Left cardiac atrium (tissue), 4 donors: ENCODE results near the gene SPDYE4. TPM values are rescaled to one million over a fixed set of nuclear protein-coding genes. Genes with fewer than 3 reads are reported as not detected.

Experiments
- ATAC-seq, 2 donors: fragments of 200-7000 bp; cut with Tn5 transposase; one replicate each; pipeline ENCODE4 v1.9.1; 2020; ENCODE audit warnings: mild to moderate bottlenecking in 2 of 2, moderate library complexity in 2 of 2
- DNase-seq: peaks from one replicate; pipeline ENCODE4 v3.0.0-alpha.2; 2020
- intact Hi-C, 2 donors: fragments of 100-400 bp; cut with DNase I; formaldehyde crosslinking; loops; one replicate each; pipeline versions ENCODE4 v1.14.1 to v1.15.1; 2022 to 2023
- total RNA-seq, 2 donors: library from RNA; stranded (reverse); fragmentation: NEBNext Ultra II Directional; extraction: Animal tissue kit (Norgen Biotek cat#: 25700); gene quantifications; one replicate each; pipeline ENCODE4 v1.2.1, GENCODE V29; 2021
- donor health status: DM: no; HTN: yes; CAD: no.
- donor health status: DM: no; HTN: yes; CAD: no; lungs with severe emphysema.
- donor health status: DM: yes; HTN: yes; CAD: no.
- donor health status: Dilated cardiomyopathy.

The SPDYE4 gene
- total RNA-seq, 2 donors from 2014 or later = not detected

DNA sequence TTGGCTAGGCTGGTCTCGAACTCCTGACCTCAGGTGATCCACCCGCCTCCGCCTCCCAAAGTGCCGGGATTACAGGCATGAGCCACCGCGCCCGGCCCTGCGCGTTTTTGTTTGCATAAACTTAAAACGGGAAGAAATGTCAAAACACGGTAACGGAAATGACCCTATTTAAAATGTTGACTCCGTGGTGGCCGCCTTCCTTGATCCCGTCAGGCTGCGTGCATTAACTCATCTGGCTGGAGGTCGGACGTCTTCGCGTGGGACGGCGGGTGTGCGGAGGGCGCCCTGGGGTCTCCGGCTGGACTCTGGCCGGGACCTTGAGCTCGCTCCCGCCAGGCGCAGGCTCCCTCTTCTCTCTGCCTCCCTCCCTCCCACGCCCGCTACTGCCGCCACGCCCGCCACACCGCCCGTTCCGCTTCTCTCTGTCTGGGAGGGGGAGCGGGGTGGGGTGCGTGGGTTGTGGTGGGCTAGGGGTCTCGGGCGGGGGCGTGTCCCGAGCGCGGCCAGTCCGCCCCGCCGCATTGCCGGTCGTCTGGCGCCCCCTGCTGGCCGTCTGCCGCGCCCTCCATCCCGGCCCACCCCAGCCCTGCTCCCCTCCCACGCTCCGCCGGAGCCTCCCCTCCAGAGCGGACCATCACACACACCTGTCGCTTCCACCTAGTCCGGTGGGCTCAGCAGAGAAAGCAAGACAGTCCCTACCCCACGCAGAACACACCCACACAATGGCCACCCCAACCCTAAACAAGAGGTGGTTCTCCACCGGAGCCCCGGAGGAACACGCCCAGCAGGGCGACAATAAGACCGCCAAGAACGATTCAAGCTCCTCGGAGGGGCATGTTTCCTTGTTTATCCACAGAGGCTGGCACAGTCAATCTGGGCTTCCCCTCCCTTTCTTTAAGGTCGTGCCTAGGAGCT, 12.5 kb downstream of the SPDYE4 start:
- peak; percentile 94 to 95 for ATAC-seq
- DNase-seq = peak; percentile 77
- intact Hi-C loops = loop anchor here (2.0 to 10.0 kb wide), 5 partner anchors 71 to 334 kb away; no protein-coding TSS in a partner anchor

- no peak for DNase-seq
- ATAC-seq = no peak
- intact Hi-C loops = loop anchor here in 1 of 2 donors (10.0 kb wide), 2 partner anchors 69 to 329 kb away; no protein-coding TSS in a partner anchor
Measured at GRCh38 chr17:8744086-8744785, 14.1 kb downstream of the SPDYE4 start.

DNA sequence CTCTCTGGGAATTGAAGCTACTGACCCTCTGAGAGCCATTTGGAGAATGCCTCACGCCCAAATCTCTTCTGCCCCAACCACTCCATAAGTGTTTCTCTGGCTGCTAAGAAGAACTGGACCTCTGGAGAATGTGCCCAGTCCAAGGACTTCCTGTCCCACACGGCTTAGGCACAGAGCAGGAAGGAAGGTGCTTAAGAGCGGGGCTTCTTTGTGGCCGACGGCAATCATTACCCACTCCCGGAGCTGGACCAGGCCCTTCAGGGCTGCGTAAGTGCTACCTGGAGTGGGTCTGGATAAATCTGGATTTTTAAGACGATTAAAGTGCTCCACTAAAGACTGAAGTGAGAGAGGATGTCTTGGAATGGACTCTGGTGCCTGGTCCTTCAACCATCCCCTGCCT, 15.5 kb downstream of the SPDYE4 start:
- no peak for DNase-seq

GRCh38 chr17:8742274-8742673, 16.1 kb downstream of the SPDYE4 start:
- no peak for ATAC-seq
- no peak for DNase-seq
- intact Hi-C loops = loop anchor here in 1 of 2 donors (10.0 kb wide), 2 partner anchors 67 to 327 kb away; no protein-coding TSS in a partner anchor

More for the DNA sequence above, 15.5 kb downstream of the SPDYE4 start:
- intact Hi-C loops = loop anchor here in 1 of 2 donors (10.0 kb wide), 2 partner anchors 68 to 328 kb away; no protein-coding TSS in a partner anchor
- no peak for ATAC-seq

DNA sequence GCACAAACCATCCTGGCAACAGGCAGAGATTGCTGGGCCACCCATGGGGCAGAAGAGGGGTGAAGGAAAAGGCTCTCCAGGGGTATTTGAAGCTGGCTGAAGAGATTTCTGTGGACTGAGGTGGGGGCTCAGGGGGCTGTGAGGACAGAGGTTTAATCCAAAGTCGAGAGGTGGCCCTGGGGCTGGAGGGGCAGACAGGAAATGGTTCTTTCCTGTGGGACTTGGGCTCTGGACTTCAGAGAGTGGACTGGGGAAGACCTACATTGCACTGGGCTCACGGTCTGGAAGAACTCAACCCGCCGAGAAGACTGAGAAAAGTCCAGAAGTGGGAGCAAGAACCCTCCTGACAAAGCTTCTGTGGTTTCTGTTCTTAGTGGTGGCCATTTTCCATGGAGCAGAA, 16.6 kb downstream of the SPDYE4 start:
- DNase-seq = no peak
- ATAC-seq = no peak
- intact Hi-C loops = loop anchor here in 1 of 2 donors (10.0 kb wide), 2 partner anchors 67 to 327 kb away; no protein-coding TSS in a partner anchor

DNA sequence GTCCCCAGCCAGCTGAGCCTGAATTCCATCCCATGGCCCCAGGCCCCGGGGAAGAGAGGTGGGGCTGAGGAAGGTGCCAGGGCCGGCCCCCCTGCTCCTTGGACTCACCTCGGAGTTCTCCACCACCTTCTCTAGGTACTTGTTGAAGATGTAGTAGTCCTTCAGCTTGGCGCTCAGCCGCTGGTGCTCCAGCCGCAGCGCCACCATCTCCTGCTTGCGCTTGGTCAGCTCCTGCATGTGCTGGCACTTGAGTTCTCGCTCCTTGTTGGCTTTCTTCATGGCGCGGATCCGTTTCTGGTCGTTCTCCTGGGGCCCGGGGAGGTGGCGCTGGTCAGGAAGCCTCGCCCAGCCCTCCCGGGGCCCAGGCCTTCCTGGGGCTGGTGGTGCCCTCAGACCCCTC, 17.0 kb downstream of the SPDYE4 start:
- no peak for DNase-seq
- no peak for ATAC-seq
- intact Hi-C loops = loop anchor here in 1 of 2 donors (10.0 kb wide), 2 partner anchors 67 to 327 kb away; no protein-coding TSS in a partner anchor

DNA sequence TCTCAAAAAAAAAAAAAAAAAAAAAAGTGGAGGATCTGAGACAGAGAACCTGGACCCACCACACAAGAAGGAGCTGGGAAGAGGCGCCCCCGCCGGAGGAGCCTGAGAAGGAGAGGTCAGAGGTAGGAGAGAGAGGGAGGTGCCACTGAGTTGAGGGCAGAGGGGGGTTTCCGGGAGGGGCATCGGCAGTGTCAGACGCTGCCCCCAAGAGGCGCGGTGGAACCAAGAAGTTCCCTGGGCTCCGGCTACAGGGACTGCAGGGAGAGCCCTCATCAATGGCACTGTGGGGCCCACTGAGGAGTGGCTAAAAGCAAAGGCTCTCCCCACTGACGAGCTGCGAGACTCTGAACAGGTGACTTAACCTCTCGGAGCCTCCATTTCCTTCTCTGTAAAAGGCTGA, 17.9 kb downstream of the SPDYE4 start:
- intact Hi-C loops = loop anchor here in 1 of 2 donors (10.0 kb wide), 2 partner anchors 66 to 326 kb away; no protein-coding TSS in a partner anchor
- DNase-seq = no peak
- ATAC-seq = no peak

GRCh38 chr17:8739097-8739496, 19.2 kb downstream of the SPDYE4 start:
- intact Hi-C loops = no loop called here
- DNase-seq (no peak), ATAC-seq (no peak)

DNA sequence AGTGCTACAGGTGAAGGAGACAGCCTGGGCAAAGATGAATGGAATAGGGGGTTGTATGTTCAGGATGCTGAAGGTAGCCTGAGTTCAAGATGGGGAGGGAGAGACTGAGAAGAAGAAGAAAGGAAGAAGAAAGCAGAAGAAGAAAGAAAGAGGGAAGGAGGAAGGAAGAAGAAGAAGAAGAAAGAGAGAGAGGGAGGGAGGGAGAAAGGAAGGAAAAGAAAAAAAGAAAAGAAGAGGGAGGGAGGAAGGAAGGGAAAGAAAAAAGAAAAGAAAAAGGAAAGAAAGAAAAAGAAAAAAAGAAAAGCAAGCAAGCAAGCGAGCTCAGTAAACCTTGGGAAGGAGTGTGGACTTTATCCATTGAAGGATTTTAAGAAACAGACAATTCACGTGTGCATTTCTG, 21.6 kb downstream of the SPDYE4 start:
- intact Hi-C loops = no loop called here
- ATAC-seq = no peak
- DNase-seq = no peak

- no peak for DNase-seq
Measured at GRCh38 chr17:8736362-8736761, 22.0 kb downstream of the SPDYE4 start.

DNA sequence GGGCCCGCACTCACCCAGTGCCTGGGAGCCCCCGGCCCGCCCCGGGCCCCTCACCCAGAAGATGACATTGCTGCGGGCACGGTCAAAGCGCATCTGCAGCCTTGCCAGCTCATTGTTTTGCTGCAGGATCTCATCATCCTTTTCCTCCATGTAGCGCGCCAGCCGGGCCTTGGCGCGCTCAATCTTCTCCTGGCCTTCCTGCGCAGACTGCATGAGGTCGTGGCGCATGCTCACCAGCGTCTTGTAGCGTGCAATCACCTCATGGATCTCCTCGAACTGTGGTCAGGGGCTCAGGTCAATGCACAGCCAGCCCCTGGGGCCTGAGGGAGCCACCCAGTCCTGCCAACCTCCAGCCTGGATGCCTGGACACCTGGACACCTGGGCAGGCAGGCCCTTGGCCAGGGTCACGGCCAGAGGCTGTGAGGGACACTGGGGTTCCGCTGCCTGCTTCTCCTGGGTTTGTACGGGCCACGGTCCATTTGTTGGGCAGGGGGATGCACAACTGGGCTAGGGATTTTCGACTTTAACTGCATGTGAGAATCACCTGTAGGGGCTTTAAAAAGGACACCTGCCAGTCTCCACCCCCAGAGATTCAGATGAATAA, 22.9 kb downstream of the SPDYE4 start:
- DNase-seq = no peak
- intact Hi-C loops = no loop called here
- no peak for ATAC-seq

More at GRCh38 chr17:8736362-8736761, 22.0 kb downstream of the SPDYE4 start:
- no peak for ATAC-seq
- intact Hi-C loops = no loop called here

GRCh38 chr17:8734876-8735275, 23.5 kb downstream of the SPDYE4 start:
- ATAC-seq = no peak
- DNase-seq = no peak
- intact Hi-C loops = no loop called here

- DNase-seq (no peak), ATAC-seq (no peak)
- intact Hi-C loops = no loop called here
Measured at GRCh38 chr17:8732406-8733085, 25.8 kb downstream of the SPDYE4 start.

- intact Hi-C loops = no loop called here
- DNase-seq (peak; percentile 7), ATAC-seq (no peak)
Measured at GRCh38 chr17:8729860-8730259, 28.5 kb downstream of the SPDYE4 start.

DNA sequence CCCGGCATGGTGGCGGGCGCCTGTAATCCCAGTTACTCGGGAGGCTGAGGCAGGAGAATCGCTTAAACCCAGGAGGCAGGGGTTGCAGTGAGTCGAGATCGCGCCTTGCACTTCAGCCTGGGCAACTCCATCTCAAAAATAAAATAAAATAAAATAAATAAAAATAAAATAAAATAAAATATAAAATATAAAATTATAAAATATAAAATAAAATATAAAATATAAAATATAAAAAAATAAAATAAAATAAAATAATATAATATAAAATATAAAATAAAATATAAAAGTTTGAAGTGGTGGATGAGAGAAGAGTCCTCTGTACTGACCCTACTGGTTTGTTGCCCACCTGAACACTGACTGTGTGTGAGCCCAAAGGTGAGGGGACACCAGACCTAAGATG, 28.9 kb downstream of the SPDYE4 start:
- DNase-seq (no peak), ATAC-seq (no peak)
- intact Hi-C loops = no loop called here

DNA sequence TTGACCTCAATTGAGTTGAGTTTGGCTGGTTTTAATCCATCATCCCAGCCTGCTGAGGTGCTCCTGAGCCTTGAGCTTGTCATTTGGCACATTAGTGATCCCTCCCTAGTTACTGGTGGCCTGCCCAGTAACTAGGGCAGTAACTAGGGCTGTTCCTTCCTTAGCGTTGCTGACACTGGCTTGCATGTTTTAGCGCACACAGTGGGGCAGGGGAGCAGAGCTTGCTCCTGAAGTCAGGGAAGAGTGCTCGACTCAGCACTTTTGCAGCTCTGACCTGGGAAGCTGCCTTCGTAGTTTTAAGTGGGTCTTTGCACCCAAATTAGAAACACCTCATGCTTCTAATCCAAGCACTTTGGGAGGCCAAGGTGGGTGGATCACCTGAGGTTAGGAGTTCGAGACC, 29.4 kb downstream of the SPDYE4 start:
- intact Hi-C loops = no loop called here
- ATAC-seq (no peak), DNase-seq (peak; percentile 12)

- no peak for DNase-seq
- intact Hi-C loops = no loop called here
- no peak for ATAC-seq
Measured at GRCh38 chr17:8728251-8728938, 30.0 kb downstream of the SPDYE4 start.

GRCh38 chr17:8726941-8727555, 31.3 kb downstream of the SPDYE4 start:
- DNase-seq = peak; percentile 60
- ATAC-seq = peak in 1 of 2 donors; percentile 75

More at GRCh38 chr17:8726941-8727555, 31.3 kb downstream of the SPDYE4 start:
- intact Hi-C loops = no loop called here
